Fibroblast of lung (primary cell): Measurements from ENCODE around the gene CAPN10.

Experiments used
- CTCF ChIP-seq, 2 donors: IDR thresholded peaks in 1 of 2; conservative IDR thresholded peaks in 1 of 2; 1 replicate in 1 of 2; 2 replicates in 1 of 2; pipeline ENCODE4 v1.5.1; 2011 to 2012; ENCODE audit warnings: low read length in 2 of 2, control low read depth in 1 of 2, inconsistent platforms in 1 of 2, low read depth in 1 of 2, mild to moderate bottlenecking in 1 of 2
- EZH2 ChIP-seq: IDR thresholded peaks from 2 replicates; pipeline ENCODE4 v1.5.1; 2012; ENCODE audit warnings: low read length, control low read depth, mild to moderate bottlenecking; ENCODE audit errors: missing control alignments

- no peak for TF ChIP-seq CTCF (conservative IDR thresholded peaks at IDR 0.05 in 1 of 2, IDR thresholded peaks at IDR 0.05 in 1 of 2; ENCODE audit: low read depth in 1 of 2, low read length in 2 of 2)
- TF ChIP-seq EZH2: no peak
Observed at GRCh38 chr2:240585681-240586197, 795 bp upstream of the CAPN10 start.
